H1 (cell line): ENCODE data around the gene QRICH2. TPM values are rescaled to one million over a fixed set of nuclear protein-coding genes. Genes with fewer than 3 reads are reported as not detected.

ENCODE experiments used
- CTCF ChIA-PET: fragments of 300-600 bp; sonication (Branson Sonifier 250); formaldehyde crosslinking; loops from one replicate; lab custom pipeline; 2021; ENCODE audit not compliant: partially characterized antibody; lab: Charles Lee
- POLR2A ChIA-PET: fragments of 300-600 bp; sonication (Branson Sonifier 250); formaldehyde crosslinking; loops from one replicate; lab custom pipeline; 2021; ENCODE audit warnings: inconsistent platforms; ENCODE audit not compliant: partially characterized antibody; lab: Charles Lee
- DNase-seq, 2 experiments: peaks; one replicate each; pipeline versions ENCODE4 v3.0.0 to v3.0.0-alpha.2; 2010 to 2022; ENCODE audit warnings: low spot score in 2 of 2, low read depth in 1 of 2, mixed read lengths in 1 of 2
- FAIRE-seq: peaks from 2 replicates; lab custom pipeline; 2011; peaks lifted over from hg19 to GRCh38; lab: Jason Lieb, UNC
- H2AFZ ChIP-seq: 2 replicates; pipeline ENCODE4 v1.8.1; 2012; ENCODE audit warnings: low read length, inconsistent platforms
- H2AK5ac ChIP-seq: 2 replicates; pipeline ENCODE4 v1.6.1; 2013; ENCODE audit warnings: low read depth, low read length
- H2BK120ac ChIP-seq: replicated peaks from 2 replicates; pipeline ENCODE3; 2013; ENCODE audit warnings: low read depth, low read length, inconsistent platforms
- H2BK12ac ChIP-seq: 2 replicates; pipeline ENCODE4 v1.6.1; 2013; ENCODE audit warnings: low read depth, low read length
- H2BK15ac ChIP-seq: 2 replicates; pipeline ENCODE4 v1.6.1; 2013; ENCODE audit warnings: low read length
- H2BK20ac ChIP-seq: 2 replicates; pipeline ENCODE4 v1.6.1; 2013; ENCODE audit warnings: low read length
- H2BK5ac ChIP-seq: 2 replicates; pipeline ENCODE4 v1.6.1; 2013; ENCODE audit warnings: low read depth, low read length
- H3K14ac ChIP-seq: 2 replicates; pipeline ENCODE4 v1.6.1; 2013; ENCODE audit warnings: inconsistent platforms; ENCODE audit not compliant: insufficient read length
- H3K18ac ChIP-seq: 2 replicates; pipeline ENCODE4 v1.6.1; 2013; ENCODE audit warnings: low read length; ENCODE audit errors: extremely low read depth
- H3K23ac ChIP-seq: 2 replicates; pipeline ENCODE4 v1.6.1; 2013; ENCODE audit warnings: inconsistent platforms; ENCODE audit not compliant: insufficient read length
- H3K23me2 ChIP-seq: 2 replicates; pipeline ENCODE4 v1.6.1; 2013; ENCODE audit warnings: low read depth, low read length
- H3K27ac ChIP-seq: 2 replicates; pipeline ENCODE4 v1.6.1; 2011; ENCODE audit warnings: low read depth, low read length, inconsistent platforms
- H3K27me3 ChIP-seq, 4 experiments: replicated peaks in 1 of 4; 1 replicate in 1 of 4; 2 replicates in 3 of 4; pipeline versions ENCODE4 v1.6.1 to v1.8.1; 2011 to 2013; ENCODE audit warnings: low read length in 3 of 4, mild to moderate bottlenecking in 3 of 4, inconsistent platforms in 2 of 4, mixed read lengths in 2 of 4, moderate library complexity in 1 of 4; ENCODE audit not compliant: control insufficient read depth in 3 of 4, insufficient read depth in 3 of 4; ENCODE audit errors: extremely low read depth in 1 of 4
- H3K36me3 ChIP-seq, 4 experiments: 2 replicates each; pipeline versions ENCODE4 v1.6.1 to v1.8.1; 2011 to 2013; ENCODE audit warnings: mild to moderate bottlenecking in 4 of 4, low read length in 3 of 4, moderate library complexity in 2 of 4, control low read depth in 1 of 4, inconsistent platforms in 1 of 4; ENCODE audit not compliant: insufficient read depth in 4 of 4, control insufficient read depth in 2 of 4
- H3K4ac ChIP-seq: replicated peaks from 2 replicates; pipeline ENCODE3; 2013; ENCODE audit warnings: low read length, low read depth, mixed read lengths, inconsistent platforms; ENCODE audit not compliant: insufficient read length
- H3K4me1 ChIP-seq, 4 experiments: replicated peaks in 1 of 4; 1 replicate in 1 of 4; 2 replicates in 3 of 4; pipeline versions ENCODE4 v1.6.1 to v1.8.1; 2011 to 2013; ENCODE audit warnings: low read length in 3 of 4, inconsistent platforms in 2 of 4, mixed read lengths in 1 of 4; ENCODE audit not compliant: insufficient read depth in 4 of 4, control insufficient read depth in 3 of 4
- H3K4me2 ChIP-seq, 2 experiments: 2 replicates each; pipeline versions ENCODE4 v1.6.1 to v1.8.1; 2011 to 2013; ENCODE audit warnings: low read depth in 2 of 2, low read length in 2 of 2, control low read depth in 1 of 2, inconsistent platforms in 1 of 2, mild to moderate bottlenecking in 1 of 2; ENCODE audit not compliant: insufficient read depth in 1 of 2
- H3K4me3 ChIP-seq, 4 experiments: fragments of 200-600, 300-600 bp in 1 of 4; sonication (generic), shearing (Covaris generic), sonication (Bioruptor Twin) in 1 of 4; 2 replicates each; pipeline versions ENCODE4 v1.5.1 to v1.8.1; 2011 to 2016; ENCODE audit warnings: low read length in 4 of 4, low read depth in 3 of 4, control low read depth in 2 of 4, inconsistent platforms in 2 of 4, mild to moderate bottlenecking in 2 of 4, mixed read lengths in 1 of 4, moderate library complexity in 1 of 4; ENCODE audit not compliant: insufficient read depth in 2 of 4; ENCODE audit errors: extremely low read depth in 1 of 4
- H3K56ac ChIP-seq: replicated peaks from 2 replicates; pipeline ENCODE3; 2013; ENCODE audit warnings: low read depth, mild to moderate bottlenecking, mixed read lengths, low read length, inconsistent platforms; ENCODE audit not compliant: insufficient read length
- H3K79me1 ChIP-seq: 2 replicates; pipeline ENCODE4 v1.6.1; 2013; ENCODE audit warnings: low read depth, low read length, control low read depth
- H3K79me2 ChIP-seq, 2 experiments: 2 replicates each; pipeline versions ENCODE4 v1.6.1 to v1.8.1; 2012 to 2013; ENCODE audit warnings: low read length in 2 of 2, mild to moderate bottlenecking in 2 of 2, inconsistent platforms in 1 of 2; ENCODE audit not compliant: insufficient read depth in 2 of 2, control insufficient read depth in 1 of 2
- H3K9ac ChIP-seq, 4 experiments: replicated peaks in 1 of 4; 1 replicate in 1 of 4; 2 replicates in 3 of 4; pipeline versions ENCODE4 v1.6.1 to v1.8.1; 2011 to 2013; ENCODE audit warnings: low read depth in 3 of 4, low read length in 3 of 4, control low read depth in 2 of 4, mild to moderate bottlenecking in 2 of 4, moderate library complexity in 2 of 4, inconsistent platforms in 1 of 4; ENCODE audit errors: extremely low read depth in 1 of 4
- H3K9me3 ChIP-seq, 2 experiments: 2 replicates each; pipeline versions ENCODE4 v1.6.1 to v1.8.1; 2012 to 2013; ENCODE audit warnings: mild to moderate bottlenecking in 2 of 2, moderate library complexity in 2 of 2, control low read depth in 1 of 2, inconsistent platforms in 1 of 2, low read depth in 1 of 2, low read length in 1 of 2, mixed read lengths in 1 of 2; ENCODE audit not compliant: insufficient read depth in 2 of 2
- H4K20me1 ChIP-seq, 2 experiments: replicated peaks in 1 of 2; 2 replicates each; pipeline versions ENCODE3 to v1.8.1; 2011 to 2013; ENCODE audit warnings: inconsistent platforms in 2 of 2, low read length in 2 of 2, mild to moderate bottlenecking in 1 of 2; ENCODE audit not compliant: insufficient read depth in 2 of 2, control insufficient read depth in 1 of 2
- H4K5ac ChIP-seq: 2 replicates; pipeline ENCODE4 v1.6.1; 2013; ENCODE audit warnings: low read length, low read depth, mixed read lengths, inconsistent platforms; ENCODE audit not compliant: insufficient read length
- H4K8ac ChIP-seq: 2 replicates; pipeline ENCODE4 v1.8.0; 2013; ENCODE audit warnings: mild to moderate bottlenecking, moderate library complexity, low read length, inconsistent platforms; ENCODE audit not compliant: insufficient read depth; ENCODE audit errors: extremely low read depth
- H4K91ac ChIP-seq: replicated peaks from 2 replicates; pipeline ENCODE3; 2013; ENCODE audit warnings: low read length, mixed read lengths, inconsistent platforms; ENCODE audit not compliant: insufficient read length
- ASH2L ChIP-seq: fragments of 200-600, 300-600 bp; sonication (generic); IDR thresholded peaks from one replicate; pipeline ENCODE4 v1.7.1; 2017; ENCODE audit warnings: low read length
- CEBPB ChIP-seq: IDR thresholded peaks from 2 replicates; pipeline ENCODE4 v1.6.1; 2012; ENCODE audit warnings: low read depth, low read length
- POLR2A ChIP-seq, 2 experiments: IDR thresholded peaks; 1 replicate in 1 of 2; 2 replicates in 1 of 2; pipeline ENCODE4 v1.6.1; 2011; ENCODE audit warnings: low read depth in 2 of 2, low read length in 2 of 2, mild to moderate bottlenecking in 2 of 2; ENCODE audit errors: control extremely low read depth in 1 of 2
- SAP30 ChIP-seq: fragments of 300-600 bp; sonication (generic); IDR thresholded peaks from 2 replicates; pipeline ENCODE4 v1.7.1; 2012; ENCODE audit warnings: low read length, moderate library complexity, mild to moderate bottlenecking, inconsistent platforms; ENCODE audit not compliant: insufficient read depth, insufficient replicate concordance
- TAF1 ChIP-seq: IDR thresholded peaks from 2 replicates; pipeline ENCODE4 v1.6.1; 2011; ENCODE audit warnings: mild to moderate bottlenecking, low read depth, low read length
- WGBS, 2 experiments: shearing (Covaris generic) in 1 of 2; methylation state at CpG; one replicate each; pipeline versions ENCODE4 v1.1.6 to v1.1.7; 2013 to 2015; ENCODE audit warnings: low lambda C conversion rate in 2 of 2, mixed read lengths in 2 of 2, inconsistent platforms in 1 of 2, low coverage in 1 of 2, missing lambda C conversion rate in 1 of 2; ENCODE audit not compliant: insufficient replicate concordance in 2 of 2, insufficient coverage in 1 of 2, insufficient read length in 1 of 2; ENCODE audit errors: extremely low coverage in 1 of 2, missing lambda C conversion rate in 1 of 2; 5-methylcytosine and 5-hydroxymethylcytosine counted together
- polyA plus RNA-seq, 7 experiments: library from polyadenylated mRNA; depleted of rRNA in 3 of 7; stranded (reverse) in 5 of 7; unstranded in 2 of 7; fragments of >200 nt in 5 of 7; fragments of 200-250 nt in 2 of 7; gene quantifications; 1 replicate in 5 of 7; 2 replicates in 1 of 7; 4 replicates in 1 of 7; pipeline versions ENCODE4 v1.2.1 to v1.2.3, GENCODE V29; 2011 to 2013; ENCODE audit warnings: missing spikeins in 2 of 7, mixed read lengths in 2 of 7
- total RNA-seq: library from RNA; stranded (reverse); fragmentation: NEBNext Ultra II Directional; extraction: Animal tissue kit (Norgen Biotek cat#: 25700); gene quantifications from 2 replicates; pipeline ENCODE4 v1.2.1, GENCODE V29; 2021

The QRICH2 gene
- total and polyA plus RNA-seq, 2 of the 8 experiments (the other 6 are each of a cell fraction or from before 2014, with no cell fraction given), result 2.8 to 3.8 TPM

GRCh38 chr17:76266244-76266938 lies 41.7 kb downstream of the QRICH2 start:
- Histone ChIP-seq H3K79me1 (peaks cover 2% of the 10 kb centered on the region; the same call in 1 of the 2 replicates), H3K9ac (peak overlapping the region; percentile 62 to 80 (median 67)), H2BK15ac (peak overlapping the region; percentile 61; the same call in 1 of the 2 replicates), H3K18ac (no peak overlapping the region; the same call in 1 of the 2 replicates), H3K4ac (no peak overlapping the region), H2BK12ac (0 out of 2 replicates have a peak overlapping the region, but pooled peaks have one; percentile 30), H3K4me3 (peak overlapping the region; percentile 66 to 82 (median 78)), H2AK5ac (no peak overlapping the region), H4K8ac (peak overlapping the region; percentile 88; the same call in 1 of the 2 replicates), H3K56ac (no peak overlapping the region)
- no peak for FAIRE-seq
- CTCF ChIA-PET, result interaction anchor here (0.6 to 6.2 kb wide), 7 partner anchors 10 to 178 kb away, joined by 3 to 63 read pairs (median 3); no protein-coding TSS in a partner anchor
- TF ChIP-seq TAF1 (no peak), ASH2L (peak; percentile 48), SAP30 (peak; percentile 48), POLR2A (IDR thresholded peaks at IDR 0.05; ENCODE audit: control extremely low read depth in 1 of 2, low read depth in 2 of 2, low read length in 2 of 2) (0 out of 3 replicates have a peak, but pooled peaks of 1 of the 2 experiments have one; percentile 12), CEBPB (no peak)
- TF ChIP-seq, all 59 proteins: peak for 3
- H4K91ac ChIP-seq, result peak overlapping the region; percentile 71
- H3K4me1 ChIP-seq, result peaks cover 5 to 17% (median 10%) of the 10 kb centered on the region in 4 experiments
- no peaks in the 10 kb centered on the region for H3K9me3 ChIP-seq
- H3K23me2 ChIP-seq, result no peaks in the 10 kb centered on the region
- no peak overlapping the region for H2BK120ac ChIP-seq
- H3K4me2 ChIP-seq, result peak overlapping the region; percentile 70 to 77
- H3K14ac ChIP-seq, result no peak overlapping the region
- no peak for DNase-seq
- no peaks in the 10 kb centered on the region for H4K20me1 ChIP-seq
- H3K27ac ChIP-seq, result 0 out of 2 replicates have a peak overlapping the region, but pooled peaks have one; percentile 28
- WGBS, 2 experiments, result 52% methylated on average over 5 of the region's 12 CpGs; no CpG with 5 or more reads in 1 of the 2 experiments
- H2BK20ac ChIP-seq, result no peak overlapping the region
- H3K27me3 ChIP-seq, result no peaks in the 10 kb centered on the region
- no peak overlapping the region for H3K23ac ChIP-seq
- H4K5ac ChIP-seq, result peak overlapping the region; percentile 71
- peaks cover 3 to 24% of the 10 kb centered on the region in 2 experiments; a peak in 3 of 4 replicates for H3K79me2 ChIP-seq
- no peak overlapping the region for H2AFZ ChIP-seq
- no peaks in the 10 kb centered on the region for H3K36me3 ChIP-seq
- peak overlapping the region; percentile 66; the same call in 1 of the 2 replicates for H2BK5ac ChIP-seq
- POLR2A ChIA-PET, result interaction anchor here (0.9 to 2.0 kb wide), 6 partner anchors 9 to 109 kb away, joined by 3 to 6 read pairs (median 4); no protein-coding TSS in a partner anchor
